Activated T-cell treated with anti-CD3 and anti-CD28 coated beads, Interleukin-2, amount 50 U/mL, for 4 hours (primary cell): ENCODE measurements around the gene TP53RK. TPM values are rescaled to one million over a fixed set of nuclear protein-coding genes. Genes with fewer than 3 reads are reported as not detected.

Experiments used
- ATAC-seq, 2 donors: fragments of 200-7000 bp; cut with Tn5 transposase; one replicate each; pipeline ENCODE4 v1.10.0; 2021
- DNase-seq: peaks from one replicate; pipeline ENCODE4 v3.0.0-alpha.2; 2020
- H3K27me3 Mint-ChIP-seq: one replicate; pipeline ENCODE4 v1.8.0; 2021; ENCODE audit warnings: low read depth, mixed read lengths
- H3K36me3 Mint-ChIP-seq: one replicate; pipeline ENCODE4 v1.8.0; 2022; ENCODE audit warnings: mixed read lengths; ENCODE audit not compliant: insufficient read depth
- H3K4me1 Mint-ChIP-seq: one replicate; pipeline ENCODE4 v1.8.0; 2021; ENCODE audit warnings: low read depth, mixed read lengths
- H3K4me3 Mint-ChIP-seq: one replicate; pipeline ENCODE4 v1.8.0; 2021; ENCODE audit warnings: mild to moderate bottlenecking, moderate library complexity, mixed read lengths
- H3K9me3 Mint-ChIP-seq: one replicate; pipeline ENCODE4 v1.8.0; 2021; ENCODE audit warnings: mixed read lengths
- total RNA-seq, 3 donors: library from RNA; stranded (reverse); gene quantifications; one replicate each; pipeline ENCODE4 v1.2.1, GENCODE V29; 2021

The TP53RK gene
- total RNA-seq, 3 donors from 2014 or later = 12.9 to 14.1 (median 14.1) TPM

- H3K4me3 Mint-ChIP-seq = no peak overlapping the region
- ATAC-seq = no peak
- no peaks in the 10 kb centered on the region for H3K4me1 Mint-ChIP-seq
- peaks cover 5% of the 10 kb centered on the region for H3K9me3 Mint-ChIP-seq
- DNase-seq = no peak
- peaks cover 31% of the 10 kb centered on the region for H3K27me3 Mint-ChIP-seq
- no peaks in the 10 kb centered on the region for H3K36me3 Mint-ChIP-seq
Measured at GRCh38 chr20:46700481-46700880, 11.2 kb upstream of the TP53RK start.

GRCh38 chr20:46699651-46700359 lies 10.6 kb upstream of the TP53RK start:
- Mint-ChIP-seq H3K4me1 (no peaks in the 10 kb centered on the region), H3K4me3 (no peak overlapping the region), H3K9me3 (no peaks in the 10 kb centered on the region), H3K36me3 (no peaks in the 10 kb centered on the region), H3K27me3 (peaks cover 29% of the 10 kb centered on the region)
- no peak for ATAC-seq
- DNase-seq = no peak

GRCh38 chr20:46698788-46699187 lies 9.5 kb upstream of the TP53RK start:
- DNase-seq (no peak), ATAC-seq (no peak)
- no peaks in the 10 kb centered on the region for H3K9me3 Mint-ChIP-seq
- peaks cover 23% of the 10 kb centered on the region for H3K27me3 Mint-ChIP-seq
- no peak overlapping the region for H3K4me3 Mint-ChIP-seq
- peaks cover 5% of the 10 kb centered on the region for H3K4me1 Mint-ChIP-seq
- no peaks in the 10 kb centered on the region for H3K36me3 Mint-ChIP-seq

GRCh38 chr20:46696791-46697279 lies 7.6 kb upstream of the TP53RK start:
- no peak overlapping the region for H3K4me3 Mint-ChIP-seq
- peaks cover 18% of the 10 kb centered on the region for H3K27me3 Mint-ChIP-seq
- H3K36me3 Mint-ChIP-seq = no peaks in the 10 kb centered on the region
- no peaks in the 10 kb centered on the region for H3K9me3 Mint-ChIP-seq
- DNase-seq (no peak), ATAC-seq (no peak)
- H3K4me1 Mint-ChIP-seq = peaks cover 5% of the 10 kb centered on the region

- ATAC-seq (no peak), DNase-seq (no peak)
- no peaks in the 10 kb centered on the region for H3K36me3 Mint-ChIP-seq
Measured at GRCh38 chr20:46695892-46696291, 6.6 kb upstream of the TP53RK start.

GRCh38 chr20:46694484-46694883 lies 5.2 kb upstream of the TP53RK start:
- no peak overlapping the region for H3K4me3 Mint-ChIP-seq
- H3K36me3 Mint-ChIP-seq = no peaks in the 10 kb centered on the region
- H3K9me3 Mint-ChIP-seq = no peaks in the 10 kb centered on the region
- no peak for ATAC-seq
- no peak for DNase-seq
- peaks cover 6% of the 10 kb centered on the region for H3K27me3 Mint-ChIP-seq
- peaks cover 10% of the 10 kb centered on the region for H3K4me1 Mint-ChIP-seq

More at GRCh38 chr20:46695892-46696291, 6.6 kb upstream of the TP53RK start:
- H3K4me3 Mint-ChIP-seq = no peak overlapping the region
- no peaks in the 10 kb centered on the region for H3K9me3 Mint-ChIP-seq
- H3K27me3 Mint-ChIP-seq = peaks cover 15% of the 10 kb centered on the region
- peaks cover 5% of the 10 kb centered on the region for H3K4me1 Mint-ChIP-seq

- no peaks in the 10 kb centered on the region for H3K27me3 Mint-ChIP-seq
- H3K36me3 Mint-ChIP-seq = peaks cover 6% of the 10 kb centered on the region
- peaks cover 31% of the 10 kb centered on the region for H3K4me1 Mint-ChIP-seq
- H3K9me3 Mint-ChIP-seq = no peaks in the 10 kb centered on the region
- DNase-seq (no peak), ATAC-seq (no peak)
- no peak overlapping the region for H3K4me3 Mint-ChIP-seq
Measured at GRCh38 chr20:46691196-46691595, 2.0 kb upstream of the TP53RK start.

- no peaks in the 10 kb centered on the region for H3K9me3 Mint-ChIP-seq
- ATAC-seq (no peak), DNase-seq (no peak)
- H3K27me3 Mint-ChIP-seq = no peaks in the 10 kb centered on the region
- H3K4me1 Mint-ChIP-seq = peaks cover 36% of the 10 kb centered on the region
- H3K4me3 Mint-ChIP-seq = peak overlapping the region; percentile 89
- H3K36me3 Mint-ChIP-seq = peaks cover 11% of the 10 kb centered on the region
Measured at GRCh38 chr20:46690219-46691106, 1.2 kb upstream of the TP53RK start.

GRCh38 chr20:46689754-46690085 lies 476 bp upstream of the TP53RK start:
- H3K9me3 Mint-ChIP-seq = no peaks in the 10 kb centered on the region
- peak overlapping the region; percentile 89 for H3K4me3 Mint-ChIP-seq
- peaks cover 41% of the 10 kb centered on the region for H3K4me1 Mint-ChIP-seq
- H3K27me3 Mint-ChIP-seq = no peaks in the 10 kb centered on the region
- DNase-seq (no peak), ATAC-seq (no peak)
- H3K36me3 Mint-ChIP-seq = peaks cover 15% of the 10 kb centered on the region

- H3K27me3 Mint-ChIP-seq = no peaks in the 10 kb centered on the region
- no peak for DNase-seq
- no peaks in the 10 kb centered on the region for H3K9me3 Mint-ChIP-seq
- H3K36me3 Mint-ChIP-seq = peaks cover 23% of the 10 kb centered on the region
- peak overlapping the region; percentile 89 for H3K4me3 Mint-ChIP-seq
- H3K4me1 Mint-ChIP-seq = peaks cover 48% of the 10 kb centered on the region
- ATAC-seq = no peak
Measured at GRCh38 chr20:46688151-46689081, 828 bp downstream of the TP53RK start.

GRCh38 chr20:46683939-46684750 lies 5.1 kb downstream of the TP53RK start:
- no peak overlapping the region for H3K4me3 Mint-ChIP-seq
- H3K27me3 Mint-ChIP-seq = no peaks in the 10 kb centered on the region
- peaks cover 23% of the 10 kb centered on the region for H3K36me3 Mint-ChIP-seq
- ATAC-seq = no peak
- DNase-seq = no peak
- no peaks in the 10 kb centered on the region for H3K9me3 Mint-ChIP-seq
- H3K4me1 Mint-ChIP-seq = peaks cover 59% of the 10 kb centered on the region

- no peak for DNase-seq
- Mint-ChIP-seq H3K27me3 (no peaks in the 10 kb centered on the region), H3K9me3 (no peaks in the 10 kb centered on the region), H3K4me1 (peaks cover 59% of the 10 kb centered on the region), H3K36me3 (peaks cover 27% of the 10 kb centered on the region), H3K4me3 (no peak overlapping the region)
- ATAC-seq = no peak
Measured at GRCh38 chr20:46683668-46683938, 5.6 kb downstream of the TP53RK start.

- no peaks in the 10 kb centered on the region for H3K27me3 Mint-ChIP-seq
- ATAC-seq (no peak), DNase-seq (no peak)
- peaks cover 57% of the 10 kb centered on the region for H3K4me1 Mint-ChIP-seq
- H3K4me3 Mint-ChIP-seq = no peak overlapping the region
- no peaks in the 10 kb centered on the region for H3K9me3 Mint-ChIP-seq
- peaks cover 28% of the 10 kb centered on the region for H3K36me3 Mint-ChIP-seq
Measured at GRCh38 chr20:46683011-46683667, 6.1 kb downstream of the TP53RK start.
